ENCODE measurements around the gene APOBEC4. TPM values are rescaled to one million over a fixed set of nuclear protein-coding genes. Genes with fewer than 3 reads are reported as not detected.

APOBEC4 gene
- total and polyA plus RNA-seq, 2 of the 13 experiments (the other 11 are each of a cell fraction or from before 2014, with no cell fraction given), result not detected

GRCh38 chr1:183635606-183636333, 17.3 kb downstream of the APOBEC4 start, which contains the start of gene ARPC5 (continued):
- TF ChIP-seq CC2D1A (CRISPR knock-in tag; IDR thresholded peaks at IDR 0.05) (no peak), AGO1 (IDR thresholded peaks at IDR 0.05; ENCODE audit: low read depth, low read length, poor library complexity, severe bottlenecking) (no peak), SAFB2 (CRISPR knock-in tag; IDR thresholded peaks at IDR 0.05; ENCODE audit: borderline replicate concordance, low read depth) (no peak), ZBTB8A (CRISPR knock-in tag; IDR thresholded peaks at IDR 0.05; ENCODE audit: borderline replicate concordance, low read depth) (no peak), ZNF136 (CRISPR knock-in tag; IDR thresholded peaks at IDR 0.05; ENCODE audit: low read depth) (0 out of 2 replicates have a peak, but pooled peaks have one; percentile 25), ZNF724P (CRISPR knock-in tag; IDR thresholded peaks at IDR 0.05; ENCODE audit: borderline replicate concordance) (no peak), SRF (IDR thresholded peaks at IDR 0.05; ENCODE audit: low read depth, low read length) (no peak), SOX13 (IDR thresholded peaks at IDR 0.05) (no peak), SOX13 (CRISPR knock-in tag; conservative IDR thresholded peaks at IDR 0.05 in 1 of 2, IDR thresholded peaks at IDR 0.05 in 1 of 2) (no peak; a peak in 1 of 4 replicates), SPEN (CRISPR knock-in tag; IDR thresholded peaks at IDR 0.05; ENCODE audit: low read depth) (no peak; the same call in 1 of the 2 replicates), HNRNPLL (IDR thresholded peaks at IDR 0.05; ENCODE audit: low read depth, low read length, poor library complexity, severe bottlenecking) (peak; percentile 67), ZNF572 (CRISPR knock-in tag; IDR thresholded peaks at IDR 0.05) (no peak), NR2C2 (CRISPR knock-in tag; IDR thresholded peaks at IDR 0.05; ENCODE audit: borderline replicate concordance) (peak; percentile 11; the same call in 1 of the 2 replicates), ZNF34 (CRISPR knock-in tag; IDR thresholded peaks at IDR 0.05; ENCODE audit: borderline replicate concordance) (0 out of 2 replicates have a peak, but pooled peaks have one; percentile 25), KAT8 (CRISPR knock-in tag; IDR thresholded peaks at IDR 0.05) (peak; percentile 68), ZNF326 (CRISPR knock-in tag; IDR thresholded peaks at IDR 0.05; ENCODE audit: borderline replicate concordance) (no peak)
- TF ChIP-seq, protein P1, sequence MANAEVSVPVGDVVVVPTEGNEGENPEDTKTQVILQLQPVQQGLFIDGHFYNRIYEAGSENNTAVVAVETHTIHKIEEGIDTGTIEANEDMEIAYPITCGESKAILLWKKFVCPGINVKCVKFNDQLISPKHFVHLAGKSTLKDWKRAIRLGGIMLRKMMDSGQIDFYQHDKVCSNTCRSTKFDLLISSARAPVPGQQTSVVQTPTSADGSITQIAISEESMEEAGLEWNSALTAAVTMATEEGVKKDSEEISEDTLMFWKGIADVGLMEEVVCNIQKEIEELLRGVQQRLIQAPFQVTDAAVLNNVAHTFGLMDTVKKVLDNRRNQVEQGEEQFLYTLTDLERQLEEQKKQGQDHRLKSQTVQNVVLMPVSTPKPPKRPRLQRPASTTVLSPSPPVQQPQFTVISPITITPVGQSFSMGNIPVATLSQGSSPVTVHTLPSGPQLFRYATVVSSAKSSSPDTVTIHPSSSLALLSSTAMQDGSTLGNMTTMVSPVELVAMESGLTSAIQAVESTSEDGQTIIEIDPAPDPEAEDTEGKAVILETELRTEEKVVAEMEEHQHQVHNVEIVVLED (CRISPR knock-in tag; IDR thresholded peaks at IDR 0.05; ENCODE audit: borderline replicate concordance), result peak; percentile 68
- TF ChIP-seq, protein P2, sequence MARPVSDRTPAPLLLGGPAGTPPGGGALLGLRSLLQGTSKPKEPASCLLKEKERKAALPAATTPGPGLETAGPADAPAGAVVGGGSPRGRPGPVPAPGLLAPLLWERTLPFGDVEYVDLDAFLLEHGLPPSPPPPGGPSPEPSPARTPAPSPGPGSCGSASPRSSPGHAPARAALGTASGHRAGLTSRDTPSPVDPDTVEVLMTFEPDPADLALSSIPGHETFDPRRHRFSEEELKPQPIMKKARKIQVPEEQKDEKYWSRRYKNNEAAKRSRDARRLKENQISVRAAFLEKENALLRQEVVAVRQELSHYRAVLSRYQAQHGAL (CRISPR knock-in tag; IDR thresholded peaks at IDR 0.05; ENCODE audit: not compliant biosample characterization), result no peak
- TF ChIP-seq, protein P3, sequence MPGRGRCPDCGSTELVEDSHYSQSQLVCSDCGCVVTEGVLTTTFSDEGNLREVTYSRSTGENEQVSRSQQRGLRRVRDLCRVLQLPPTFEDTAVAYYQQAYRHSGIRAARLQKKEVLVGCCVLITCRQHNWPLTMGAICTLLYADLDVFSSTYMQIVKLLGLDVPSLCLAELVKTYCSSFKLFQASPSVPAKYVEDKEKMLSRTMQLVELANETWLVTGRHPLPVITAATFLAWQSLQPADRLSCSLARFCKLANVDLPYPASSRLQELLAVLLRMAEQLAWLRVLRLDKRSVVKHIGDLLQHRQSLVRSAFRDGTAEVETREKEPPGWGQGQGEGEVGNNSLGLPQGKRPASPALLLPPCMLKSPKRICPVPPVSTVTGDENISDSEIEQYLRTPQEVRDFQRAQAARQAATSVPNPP (CRISPR knock-in tag; IDR thresholded peaks at IDR 0.05), result no peak
- TF ChIP-seq, protein P4, sequence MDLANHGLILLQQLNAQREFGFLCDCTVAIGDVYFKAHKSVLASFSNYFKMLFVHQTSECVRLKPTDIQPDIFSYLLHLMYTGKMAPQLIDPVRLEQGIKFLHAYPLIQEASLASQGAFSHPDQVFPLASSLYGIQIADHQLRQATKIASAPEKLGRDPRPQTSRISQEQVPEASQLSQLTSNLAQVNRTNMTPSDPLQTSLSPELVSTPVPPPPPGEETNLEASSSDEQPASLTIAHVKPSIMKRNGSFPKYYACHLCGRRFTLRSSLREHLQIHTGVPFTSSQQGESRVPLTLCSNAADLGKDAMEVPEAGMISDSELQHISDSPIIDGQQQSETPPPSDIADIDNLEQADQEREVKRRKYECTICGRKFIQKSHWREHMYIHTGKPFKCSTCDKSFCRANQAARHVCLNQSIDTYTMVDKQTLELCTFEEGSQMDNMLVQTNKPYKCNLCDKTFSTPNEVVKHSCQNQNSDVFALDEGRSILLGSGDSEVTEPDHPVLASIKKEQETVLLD (CRISPR knock-in tag; IDR thresholded peaks at IDR 0.05; ENCODE audit: low read depth), result no peak
- TF ChIP-seq, protein P5, sequence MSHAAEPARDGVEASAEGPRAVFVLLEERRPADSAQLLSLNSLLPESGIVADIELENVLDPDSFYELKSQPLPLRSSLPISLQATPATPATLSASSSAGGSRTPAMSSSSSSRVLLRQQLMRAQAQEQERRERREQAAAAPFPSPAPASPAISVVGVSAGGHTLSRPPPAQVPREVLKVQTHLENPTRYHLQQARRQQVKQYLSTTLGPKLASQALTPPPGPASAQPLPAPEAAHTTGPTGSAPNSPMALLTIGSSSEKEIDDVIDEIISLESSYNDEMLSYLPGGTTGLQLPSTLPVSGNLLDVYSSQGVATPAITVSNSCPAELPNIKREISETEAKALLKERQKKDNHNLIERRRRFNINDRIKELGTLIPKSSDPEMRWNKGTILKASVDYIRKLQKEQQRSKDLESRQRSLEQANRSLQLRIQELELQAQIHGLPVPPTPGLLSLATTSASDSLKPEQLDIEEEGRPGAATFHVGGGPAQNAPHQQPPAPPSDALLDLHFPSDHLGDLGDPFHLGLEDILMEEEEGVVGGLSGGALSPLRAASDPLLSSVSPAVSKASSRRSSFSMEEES (CRISPR knock-in tag; IDR thresholded peaks at IDR 0.05), result peak; percentile 30; the same call in 1 of the 2 replicates
